CD14-positive monocyte (primary cell): Measurements from ENCODE around the gene CABP4. TPM values are rescaled to one million over a fixed set of nuclear protein-coding genes. Genes with fewer than 3 reads are reported as not detected.

Source experiments
- DNase-seq, 3 donors: peaks; one replicate each; pipeline ENCODE4 v3.0.0-alpha.2; 2011 to 2022
- H2AFZ ChIP-seq: 2 replicates; pipeline ENCODE4 v1.6.0; 2012; ENCODE audit warnings: mild to moderate bottlenecking, low read depth, low read length, inconsistent platforms; ENCODE audit not compliant: insufficient read depth, poor library complexity, severe bottlenecking
- H3K27ac ChIP-seq, 2 donors: 1 replicate in 1 of 2; 2 replicates in 1 of 2; pipeline ENCODE4 v1.5.1; 2012 to 2013; ENCODE audit warnings: low read length in 2 of 2, control low read depth in 1 of 2, inconsistent platforms in 1 of 2, low read depth in 1 of 2, mild to moderate bottlenecking in 1 of 2
- H3K27me3 ChIP-seq, 2 donors: one replicate each; pipeline versions ENCODE4 v1.6.0 to v1.6.1; 2011 to 2013; ENCODE audit warnings: low read length in 2 of 2; ENCODE audit not compliant: control insufficient read depth in 2 of 2, insufficient read depth in 2 of 2
- H3K36me3 ChIP-seq, 2 donors: replicated peaks in 1 of 2; 1 replicate in 1 of 2; 2 replicates in 1 of 2; pipeline versions ENCODE4 v1.5.1 to v1.6.1; 2012 to 2013; ENCODE audit warnings: low read length in 2 of 2, control low read depth in 1 of 2, inconsistent platforms in 1 of 2, mild to moderate bottlenecking in 1 of 2; ENCODE audit not compliant: insufficient read depth in 2 of 2, control insufficient read depth in 1 of 2
- H3K4me1 ChIP-seq, 2 donors: 1 replicate in 1 of 2; 2 replicates in 1 of 2; pipeline versions ENCODE4 v1.5.1 to v1.6.1; 2012 to 2013; ENCODE audit warnings: low read length in 2 of 2, control low read depth in 1 of 2, inconsistent platforms in 1 of 2, mild to moderate bottlenecking in 1 of 2, moderate library complexity in 1 of 2; ENCODE audit not compliant: insufficient read depth in 2 of 2, control insufficient read depth in 1 of 2
- H3K4me2 ChIP-seq: replicated peaks from 2 replicates; pipeline ENCODE3; 2012; ENCODE audit warnings: low read length, moderate library complexity, mild to moderate bottlenecking; ENCODE audit not compliant: poor library complexity, severe bottlenecking; ENCODE audit errors: extremely low read depth
- H3K4me3 ChIP-seq, 3 experiments: fragments of 200-600 bp in 1 of 3; sonication (generic) in 1 of 3; replicated peaks in 1 of 3; 1 replicate in 2 of 3; 2 replicates in 1 of 3; pipeline ENCODE4 v1.5.1; 2011 to 2013; ENCODE audit warnings: low read length in 3 of 3, mild to moderate bottlenecking in 3 of 3, control low read depth in 2 of 3, low read depth in 2 of 3, inconsistent platforms in 1 of 3, moderate library complexity in 1 of 3
- H3K79me2 ChIP-seq: 2 replicates; pipeline ENCODE4 v1.6.0; 2012; ENCODE audit warnings: mild to moderate bottlenecking, control low read depth, inconsistent platforms, low read length, moderate library complexity; ENCODE audit not compliant: insufficient read depth
- H3K9ac ChIP-seq: 2 replicates; pipeline ENCODE4 v1.6.0; 2017; ENCODE audit warnings: low read length, mild to moderate bottlenecking; ENCODE audit not compliant: insufficient read depth, poor library complexity, severe bottlenecking
- H3K9me3 ChIP-seq, 2 donors: replicated peaks in 1 of 2; 1 replicate in 1 of 2; 2 replicates in 1 of 2; pipeline versions ENCODE4 v1.5.1 to v1.6.1; 2012 to 2013; ENCODE audit warnings: low read length in 2 of 2, control low read depth in 1 of 2; ENCODE audit not compliant: control insufficient read depth in 1 of 2, insufficient read depth in 1 of 2
- H4K20me1 ChIP-seq: 2 replicates; pipeline ENCODE4 v1.6.0; 2012; ENCODE audit warnings: mild to moderate bottlenecking, low read length, control low read depth, moderate library complexity; ENCODE audit not compliant: insufficient read depth
- H3K27ac Mint-ChIP-seq, 7 donors: one replicate each; pipeline ENCODE4 v1.8.0; 2020; ENCODE audit warnings: mild to moderate bottlenecking in 7 of 7, mixed read lengths in 7 of 7, moderate library complexity in 6 of 7, inconsistent platforms in 2 of 7
- H3K27me3 Mint-ChIP-seq, 3 donors: one replicate each; pipeline ENCODE4 v1.8.0; 2021 to 2022; ENCODE audit warnings: low read depth in 3 of 3, mild to moderate bottlenecking in 3 of 3, mixed read lengths in 3 of 3, moderate library complexity in 3 of 3, inconsistent platforms in 1 of 3
- H3K36me3 Mint-ChIP-seq, 2 donors: one replicate each; pipeline ENCODE4 v1.8.0; 2020; ENCODE audit warnings: mixed read lengths in 2 of 2, inconsistent platforms in 1 of 2, mild to moderate bottlenecking in 1 of 2
- H3K4me1 Mint-ChIP-seq: one replicate; pipeline ENCODE4 v1.8.0; 2020; ENCODE audit warnings: mild to moderate bottlenecking, mixed read lengths
- H3K4me3 Mint-ChIP-seq, 2 donors: one replicate each; pipeline ENCODE4 v1.8.0; 2020; ENCODE audit warnings: mild to moderate bottlenecking in 2 of 2, mixed read lengths in 2 of 2, moderate library complexity in 1 of 2
- H3K9me3 Mint-ChIP-seq, 7 donors: one replicate each; pipeline ENCODE4 v1.8.0; 2020 to 2022; ENCODE audit warnings: mixed read lengths in 7 of 7, mild to moderate bottlenecking in 6 of 7, moderate library complexity in 6 of 7, inconsistent platforms in 2 of 7
- WGBS: methylation state at CpG from one replicate; pipeline ENCODE4 v1.1.5; 2013; ENCODE audit warnings: missing lambda C conversion rate; ENCODE audit not compliant: insufficient coverage; 5-methylcytosine and 5-hydroxymethylcytosine counted together
- intact Hi-C, 2 donors: fragments of 100-400 bp; cut with micrococcal nuclease; formaldehyde crosslinking; loops; one replicate each; pipeline versions ENCODE4 v1.15.0 to v1.15.1; 2023
- polyA plus RNA-seq, 3 donors: library from polyadenylated mRNA; depleted of rRNA in 1 of 3; unstranded in 2 of 3; stranded (reverse) in 1 of 3; fragments of 300-500 nt in 2 of 3; fragments of >200 nt in 1 of 3; fragmentation: Illumina TruSeq in 2 of 3; gene quantifications; 1 replicate in 2 of 3; 2 replicates in 1 of 3; pipeline ENCODE4 v1.2.3, GENCODE V29; 2012 to 2021
- TF ChIP-seq, protein P1 (sequence below): fragments of 200-600 bp; IDR thresholded peaks from one replicate; pipeline ENCODE4 v1.8.0; 2022; ENCODE audit warnings: antibody characterized with exemption, mild to moderate bottlenecking

CABP4 gene
- polyA plus RNA-seq, 3 donors: 0.28 to 1.7 TPM; not detected in 1

DNA sequence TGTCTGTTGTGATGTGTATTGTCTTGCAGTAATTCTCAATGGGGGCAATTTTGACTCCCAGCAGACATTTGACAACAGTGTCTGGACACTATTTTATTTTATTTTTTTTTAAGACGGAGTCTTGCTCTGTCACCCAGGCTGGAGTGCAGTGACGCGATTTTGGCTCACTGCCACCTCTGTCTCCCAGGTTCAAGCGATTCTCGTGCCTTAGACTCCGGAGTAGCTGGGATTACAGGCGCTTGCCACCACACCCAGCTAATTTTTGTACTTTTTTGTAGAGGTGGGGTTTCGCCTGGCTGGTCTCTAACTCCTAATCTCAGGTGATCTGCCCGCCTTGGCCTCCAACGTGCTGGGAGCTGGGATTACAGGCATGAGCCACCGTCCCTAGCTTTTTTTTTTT is 25.4 kb upstream of the CABP4 start:
- H3K27ac ChIP-seq: no peak overlapping the region
- H3K27me3 ChIP-seq: no peaks in the 10 kb centered on the region
- H2AFZ ChIP-seq: no peak overlapping the region
- H3K4me1 ChIP-seq: peaks cover 16 to 20% of the 10 kb centered on the region in 2 donors
- H3K9me3 ChIP-seq: no peaks in the 10 kb centered on the region
- peaks cover 16% of the 10 kb centered on the region for H3K79me2 ChIP-seq
- H3K36me3 Mint-ChIP-seq: peaks cover 29 to 47% of the 10 kb centered on the region in 2 donors
- peaks cover 0 to 3% (median 0%) of the 10 kb centered on the region in 3 donors for H3K27me3 Mint-ChIP-seq
- peaks cover 0 to 2% (median 0%) of the 10 kb centered on the region in 7 donors for H3K9me3 Mint-ChIP-seq
- peaks cover 37 to 42% of the 10 kb centered on the region in 2 donors for H3K36me3 ChIP-seq
- peaks cover 16% of the 10 kb centered on the region for H3K4me1 Mint-ChIP-seq
- H4K20me1 ChIP-seq: peaks cover 14% of the 10 kb centered on the region
- peak overlapping the region in 1 of 3 experiments; percentile 93 for H3K4me3 ChIP-seq
- H3K9ac ChIP-seq: no peak overlapping the region
- H3K4me3 Mint-ChIP-seq: no peak overlapping the region
- TF ChIP-seq, protein P1, sequence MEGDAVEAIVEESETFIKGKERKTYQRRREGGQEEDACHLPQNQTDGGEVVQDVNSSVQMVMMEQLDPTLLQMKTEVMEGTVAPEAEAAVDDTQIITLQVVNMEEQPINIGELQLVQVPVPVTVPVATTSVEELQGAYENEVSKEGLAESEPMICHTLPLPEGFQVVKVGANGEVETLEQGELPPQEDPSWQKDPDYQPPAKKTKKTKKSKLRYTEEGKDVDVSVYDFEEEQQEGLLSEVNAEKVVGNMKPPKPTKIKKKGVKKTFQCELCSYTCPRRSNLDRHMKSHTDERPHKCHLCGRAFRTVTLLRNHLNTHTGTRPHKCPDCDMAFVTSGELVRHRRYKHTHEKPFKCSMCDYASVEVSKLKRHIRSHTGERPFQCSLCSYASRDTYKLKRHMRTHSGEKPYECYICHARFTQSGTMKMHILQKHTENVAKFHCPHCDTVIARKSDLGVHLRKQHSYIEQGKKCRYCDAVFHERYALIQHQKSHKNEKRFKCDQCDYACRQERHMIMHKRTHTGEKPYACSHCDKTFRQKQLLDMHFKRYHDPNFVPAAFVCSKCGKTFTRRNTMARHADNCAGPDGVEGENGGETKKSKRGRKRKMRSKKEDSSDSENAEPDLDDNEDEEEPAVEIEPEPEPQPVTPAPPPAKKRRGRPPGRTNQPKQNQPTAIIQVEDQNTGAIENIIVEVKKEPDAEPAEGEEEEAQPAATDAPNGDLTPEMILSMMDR: no peak
- DNase-seq: no peak
- no peak overlapping the region for H3K4me2 ChIP-seq
- H3K27ac Mint-ChIP-seq: peak overlapping the region in 3 of 7 donors; percentile 10 to 20 (median 12)
- intact Hi-C loops: loop anchor here (2.0 to 5.0 kb wide), 4 partner anchors 35 to 78 kb away; partner anchors contain the start of genes CDK2AP2 (in 1 of the 2), PITPNM1 (in 1 of the 2), RAD9A (in 1 of the 2) and TMEM134 (in 1 of the 2)
- WGBS: 93% methylated on average over 3 of the region's 11 CpGs

DNA sequence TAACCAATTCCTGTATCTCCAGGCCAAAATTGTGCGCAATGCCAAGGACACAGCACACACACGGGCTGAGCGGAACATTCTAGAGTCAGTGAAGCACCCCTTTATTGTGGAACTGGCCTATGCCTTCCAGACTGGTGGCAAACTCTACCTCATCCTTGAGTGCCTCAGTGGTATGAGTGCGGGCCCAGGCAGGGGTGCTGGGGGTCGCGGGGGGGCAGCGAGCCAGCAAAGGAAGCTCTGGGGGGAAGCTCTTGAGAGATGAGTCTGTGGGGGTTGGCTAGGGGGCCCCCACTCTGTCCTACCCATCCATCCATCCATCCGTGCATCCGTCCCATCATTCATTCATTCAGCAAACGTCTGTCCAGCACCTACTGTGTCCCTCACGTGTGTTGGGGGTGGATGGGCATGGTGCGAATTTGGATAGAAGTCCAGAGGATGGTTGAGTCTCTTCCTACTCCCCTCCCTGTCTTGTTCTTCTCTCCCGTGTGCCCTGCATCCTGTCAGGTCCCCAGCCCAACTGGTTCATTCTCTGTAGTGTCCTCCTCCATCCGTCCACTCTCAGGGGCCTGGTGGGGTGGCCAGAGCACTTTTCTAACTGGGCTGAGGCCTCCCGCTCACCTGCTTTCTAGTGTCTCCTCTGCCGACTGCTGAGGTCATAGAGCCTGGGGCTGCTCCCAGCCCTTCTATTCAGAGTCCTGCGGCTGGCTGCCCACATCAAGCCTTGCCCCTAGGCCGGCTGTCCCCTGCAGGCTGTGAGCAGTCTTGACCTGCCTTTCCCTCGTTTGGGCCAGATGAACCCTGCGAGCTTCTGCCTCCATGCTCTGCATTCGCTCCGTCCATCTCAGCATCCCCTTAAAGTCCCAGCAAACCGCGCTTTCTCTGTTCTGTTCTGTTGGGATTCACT is 23.6 kb upstream of the CABP4 start:
- no peak overlapping the region for H3K27ac ChIP-seq
- peaks cover 33% of the 10 kb centered on the region for H4K20me1 ChIP-seq
- TF ChIP-seq, protein P1: no peak
- H3K4me2 ChIP-seq: no peak overlapping the region
- no peak overlapping the region for H3K4me3 Mint-ChIP-seq
- H3K36me3 ChIP-seq: peaks cover 44 to 61% of the 10 kb centered on the region in 2 donors
- no peak overlapping the region for H3K9ac ChIP-seq
- no peak overlapping the region for H3K4me3 ChIP-seq
- H3K27ac Mint-ChIP-seq: peak overlapping the region in 3 of 7 donors; percentile 60 to 77 (median 76)
- H3K4me1 Mint-ChIP-seq: peaks cover 22% of the 10 kb centered on the region
- no peaks in the 10 kb centered on the region for H3K9me3 ChIP-seq
- DNase-seq: no peak
- no peak overlapping the region for H2AFZ ChIP-seq
- peaks cover 35 to 57% of the 10 kb centered on the region in 2 donors for H3K36me3 Mint-ChIP-seq
- H3K79me2 ChIP-seq: peaks cover 16% of the 10 kb centered on the region
- peaks cover 0 to 2% (median 0%) of the 10 kb centered on the region in 7 donors for H3K9me3 Mint-ChIP-seq
- 94% methylated on average over 12 of the region's 24 CpGs for WGBS
- intact Hi-C loops: no loop called here
- H3K27me3 Mint-ChIP-seq: no peaks in the 10 kb centered on the region
- H3K4me1 ChIP-seq: peaks cover 21 to 24% of the 10 kb centered on the region in 2 donors
- H3K27me3 ChIP-seq: no peaks in the 10 kb centered on the region
